DND-41 (cell line): ENCODE measurements around the gene GSTM2.

Source experiments
- ATAC-seq: fragments of 200-7000 bp; cut with Tn5 transposase; 3 replicates; pipeline ENCODE4 v1.9.1; 2021; ENCODE audit warnings: low read depth; ENCODE audit not compliant: insufficient read depth
- DNase-seq: peaks from one replicate; pipeline ENCODE4 v3.0.0-alpha.2; 2020
- H2AFZ ChIP-seq: 2 replicates; pipeline ENCODE4 v1.6.0; 2012; ENCODE audit warnings: low read depth, low read length
- H3K27ac ChIP-seq: 2 replicates; pipeline ENCODE4 v1.5.1; 2012; ENCODE audit warnings: low read length, inconsistent platforms
- H3K27me3 ChIP-seq: fragments of 200-600 bp; sonication (generic); 2 replicates; pipeline ENCODE4 v1.6.0; 2012; ENCODE audit warnings: low read length, mild to moderate bottlenecking, inconsistent platforms; ENCODE audit not compliant: insufficient read depth, poor library complexity
- H3K36me3 ChIP-seq: 2 replicates; pipeline ENCODE4 v1.5.1; 2012; ENCODE audit warnings: low read length, inconsistent platforms; ENCODE audit not compliant: insufficient read depth
- H3K4me1 ChIP-seq: 2 replicates; pipeline ENCODE4 v1.5.1; 2012; ENCODE audit warnings: mild to moderate bottlenecking, low read length; ENCODE audit not compliant: insufficient read depth
- H3K4me2 ChIP-seq: 2 replicates; pipeline ENCODE4 v1.6.0; 2012; ENCODE audit warnings: mild to moderate bottlenecking, moderate library complexity, low read length, inconsistent platforms; ENCODE audit not compliant: insufficient read depth
- H3K4me3 ChIP-seq, 2 experiments: fragments of 200-600 bp in 1 of 2; shearing (Covaris generic) in 1 of 2; 2 replicates each; pipeline ENCODE4 v1.5.1; 2012 to 2016; ENCODE audit warnings: inconsistent platforms in 2 of 2, low read length in 2 of 2, mild to moderate bottlenecking in 2 of 2, low read depth in 1 of 2, moderate library complexity in 1 of 2
- H3K79me2 ChIP-seq: 2 replicates; pipeline ENCODE4 v1.6.0; 2012; ENCODE audit warnings: low read length, inconsistent platforms; ENCODE audit not compliant: insufficient read depth
- H3K9ac ChIP-seq: 2 replicates; pipeline ENCODE4 v1.6.0; 2012; ENCODE audit warnings: low read depth, mild to moderate bottlenecking, inconsistent platforms, low read length, moderate library complexity
- H3K9me3 ChIP-seq: 2 replicates; pipeline ENCODE4 v1.5.1; 2012; ENCODE audit warnings: low read length, moderate library complexity, mild to moderate bottlenecking, inconsistent platforms; ENCODE audit not compliant: insufficient read depth, severe bottlenecking
- H4K20me1 ChIP-seq: 2 replicates; pipeline ENCODE4 v1.6.0; 2012; ENCODE audit warnings: low read length; ENCODE audit not compliant: insufficient read depth
- EZH2 ChIP-seq: IDR thresholded peaks from 3 replicates; pipeline ENCODE4 v1.6.1; 2012; ENCODE audit warnings: borderline replicate concordance, low read depth, mild to moderate bottlenecking, moderate library complexity, low read length, inconsistent platforms; ENCODE audit not compliant: severe bottlenecking
- TF ChIP-seq, protein P1 (sequence below): IDR thresholded peaks from 2 replicates; pipeline ENCODE4 v1.5.1; 2012; ENCODE audit warnings: borderline replicate concordance, low read length, moderate library complexity, mild to moderate bottlenecking; ENCODE audit not compliant: poor library complexity, severe bottlenecking; ENCODE audit errors: extremely low read depth

Gene GSTM2

DNA sequence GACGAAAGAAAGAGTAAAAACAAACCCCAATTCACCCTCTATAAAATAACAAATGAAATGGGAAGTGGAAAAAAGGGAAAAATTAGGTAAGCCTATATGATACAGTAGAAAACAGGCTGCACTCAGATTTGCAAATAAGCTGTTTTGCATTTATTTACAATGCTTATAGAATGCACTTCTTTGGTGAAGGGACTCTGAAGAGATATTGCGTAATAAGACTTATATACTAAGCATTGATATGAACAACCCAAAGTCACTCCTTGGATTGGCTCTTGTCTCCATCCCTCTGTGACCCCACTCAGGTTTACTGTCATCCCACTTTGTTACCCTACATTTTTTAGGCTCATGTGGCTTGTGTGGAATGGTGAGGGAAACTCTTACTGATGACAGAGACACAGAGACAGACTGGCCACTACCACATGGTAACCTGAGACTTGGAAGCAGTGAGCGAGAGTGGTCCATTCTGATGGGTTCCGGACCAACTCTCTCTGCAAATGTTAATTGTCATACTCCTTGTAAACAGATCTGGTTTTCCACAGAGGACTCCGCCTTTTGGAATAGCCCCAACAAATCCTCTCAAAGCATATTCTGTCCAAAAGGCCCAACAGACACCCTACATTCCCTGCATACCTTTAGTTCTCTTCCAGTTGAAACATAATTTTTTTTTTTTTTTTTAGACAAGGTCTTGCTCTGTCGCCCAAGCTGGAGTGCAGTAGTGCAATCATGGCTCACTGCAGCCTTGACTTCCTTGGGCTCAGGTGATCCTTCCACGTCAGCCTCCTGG is 55.2 kb downstream of the GSTM2 start:
- DNase-seq (no peak), ATAC-seq (no peak)
- Histone ChIP-seq H3K4me3 (no peak overlapping the region), H3K79me2 (no peaks in the 10 kb centered on the region), H3K27me3 (peaks cover 13% of the 10 kb centered on the region), H3K36me3 (no peaks in the 10 kb centered on the region), H2AFZ (no peak overlapping the region), H3K9me3 (no peaks in the 10 kb centered on the region), H3K27ac (no peak overlapping the region), H4K20me1 (no peaks in the 10 kb centered on the region), H3K9ac (no peak overlapping the region), H3K4me2 (no peak overlapping the region), H3K4me1 (no peaks in the 10 kb centered on the region)
- TF ChIP-seq, protein P1, sequence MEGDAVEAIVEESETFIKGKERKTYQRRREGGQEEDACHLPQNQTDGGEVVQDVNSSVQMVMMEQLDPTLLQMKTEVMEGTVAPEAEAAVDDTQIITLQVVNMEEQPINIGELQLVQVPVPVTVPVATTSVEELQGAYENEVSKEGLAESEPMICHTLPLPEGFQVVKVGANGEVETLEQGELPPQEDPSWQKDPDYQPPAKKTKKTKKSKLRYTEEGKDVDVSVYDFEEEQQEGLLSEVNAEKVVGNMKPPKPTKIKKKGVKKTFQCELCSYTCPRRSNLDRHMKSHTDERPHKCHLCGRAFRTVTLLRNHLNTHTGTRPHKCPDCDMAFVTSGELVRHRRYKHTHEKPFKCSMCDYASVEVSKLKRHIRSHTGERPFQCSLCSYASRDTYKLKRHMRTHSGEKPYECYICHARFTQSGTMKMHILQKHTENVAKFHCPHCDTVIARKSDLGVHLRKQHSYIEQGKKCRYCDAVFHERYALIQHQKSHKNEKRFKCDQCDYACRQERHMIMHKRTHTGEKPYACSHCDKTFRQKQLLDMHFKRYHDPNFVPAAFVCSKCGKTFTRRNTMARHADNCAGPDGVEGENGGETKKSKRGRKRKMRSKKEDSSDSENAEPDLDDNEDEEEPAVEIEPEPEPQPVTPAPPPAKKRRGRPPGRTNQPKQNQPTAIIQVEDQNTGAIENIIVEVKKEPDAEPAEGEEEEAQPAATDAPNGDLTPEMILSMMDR: no peak
- no peak for TF ChIP-seq EZH2
